ENCODE data around the gene CFAP58.

The CFAP58 gene

GRCh38 chr10:104322416-104322782 lies 31.2 kb upstream of the CFAP58 start:
- TF ChIP-seq, protein P1, sequence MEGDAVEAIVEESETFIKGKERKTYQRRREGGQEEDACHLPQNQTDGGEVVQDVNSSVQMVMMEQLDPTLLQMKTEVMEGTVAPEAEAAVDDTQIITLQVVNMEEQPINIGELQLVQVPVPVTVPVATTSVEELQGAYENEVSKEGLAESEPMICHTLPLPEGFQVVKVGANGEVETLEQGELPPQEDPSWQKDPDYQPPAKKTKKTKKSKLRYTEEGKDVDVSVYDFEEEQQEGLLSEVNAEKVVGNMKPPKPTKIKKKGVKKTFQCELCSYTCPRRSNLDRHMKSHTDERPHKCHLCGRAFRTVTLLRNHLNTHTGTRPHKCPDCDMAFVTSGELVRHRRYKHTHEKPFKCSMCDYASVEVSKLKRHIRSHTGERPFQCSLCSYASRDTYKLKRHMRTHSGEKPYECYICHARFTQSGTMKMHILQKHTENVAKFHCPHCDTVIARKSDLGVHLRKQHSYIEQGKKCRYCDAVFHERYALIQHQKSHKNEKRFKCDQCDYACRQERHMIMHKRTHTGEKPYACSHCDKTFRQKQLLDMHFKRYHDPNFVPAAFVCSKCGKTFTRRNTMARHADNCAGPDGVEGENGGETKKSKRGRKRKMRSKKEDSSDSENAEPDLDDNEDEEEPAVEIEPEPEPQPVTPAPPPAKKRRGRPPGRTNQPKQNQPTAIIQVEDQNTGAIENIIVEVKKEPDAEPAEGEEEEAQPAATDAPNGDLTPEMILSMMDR (IDR thresholded peaks at IDR 0.05; ENCODE audit: control extremely low read depth, extremely low read depth, low read depth, missing control alignments) = no peak
- DNase-seq (ENCODE audit: extremely low spot score) = no peak
- ChIA-PET CTCF (interaction anchor here (1.4 to 7.0 kb wide), 3 partner anchors 16 to 48 kb away, joined by 6 to 38 read pairs (median 33); no protein-coding TSS in a partner anchor), POLR2A (interaction anchor here (0.6 kb wide), 1 partner anchor 43 kb away, joined by 6 read pairs; no protein-coding TSS in a partner anchor)

GRCh38 chr10:104323085-104323484 lies 30.5 kb upstream of the CFAP58 start:
- TF ChIP-seq, protein P1 (IDR thresholded peaks at IDR 0.05; ENCODE audit: control extremely low read depth, extremely low read depth, low read depth, missing control alignments) = no peak
- DNase-seq (ENCODE audit: extremely low spot score) = no peak
- CTCF ChIA-PET = interaction anchor here (4.2 to 7.0 kb wide), 2 partner anchors 16 to 31 kb away, joined by 33 to 38 read pairs; no protein-coding TSS in a partner anchor
- POLR2A ChIA-PET = no interaction called here

DNA sequence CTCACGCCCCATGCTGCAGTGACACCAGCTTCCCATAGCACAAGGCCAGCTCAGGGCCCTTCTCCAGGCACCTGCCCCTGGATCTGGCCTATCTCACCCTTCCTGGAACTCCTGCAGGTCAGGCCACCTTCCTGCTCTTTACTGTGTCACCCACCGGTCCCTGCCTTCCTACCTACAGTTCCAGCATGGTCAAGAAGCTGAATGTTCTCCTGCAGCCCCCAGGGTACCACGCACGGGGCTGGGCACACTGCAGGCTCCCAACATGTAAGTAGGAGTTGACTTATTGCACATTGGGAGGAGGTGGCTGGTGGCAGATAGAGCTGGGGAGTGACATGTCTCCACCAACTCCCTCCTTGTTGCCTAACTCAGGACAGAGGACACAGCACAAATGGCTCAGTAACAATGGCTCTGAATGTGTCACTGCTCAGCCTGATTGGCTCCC lies 29.9 kb upstream of the CFAP58 start:
- CTCF ChIA-PET = interaction anchor here (1.7 to 7.0 kb wide), 3 partner anchors 17 to 32 kb away, joined by 4 to 38 read pairs (median 33); partner anchors contain the start of gene CFAP58
- no peak for DNase-seq (ENCODE audit: extremely low spot score)
- TF ChIP-seq, protein P1 (IDR thresholded peaks at IDR 0.05; ENCODE audit: control extremely low read depth, extremely low read depth, low read depth, missing control alignments) = no peak
- POLR2A ChIA-PET = no interaction called here

GRCh38 chr10:104324221-104324686 lies 29.4 kb upstream of the CFAP58 start:
- TF ChIP-seq, protein P1 (IDR thresholded peaks at IDR 0.05; ENCODE audit: control extremely low read depth, extremely low read depth, low read depth, missing control alignments) = no peak
- ChIA-PET CTCF (interaction anchor here (1.0 to 7.0 kb wide), 5 partner anchors 12 to 32 kb away, joined by 3 to 38 read pairs (median 4); partner anchors contain the start of genes CFAP58 and ITPRIP), POLR2A (no interaction called here)
- no peak for DNase-seq (ENCODE audit: extremely low spot score)

DNA sequence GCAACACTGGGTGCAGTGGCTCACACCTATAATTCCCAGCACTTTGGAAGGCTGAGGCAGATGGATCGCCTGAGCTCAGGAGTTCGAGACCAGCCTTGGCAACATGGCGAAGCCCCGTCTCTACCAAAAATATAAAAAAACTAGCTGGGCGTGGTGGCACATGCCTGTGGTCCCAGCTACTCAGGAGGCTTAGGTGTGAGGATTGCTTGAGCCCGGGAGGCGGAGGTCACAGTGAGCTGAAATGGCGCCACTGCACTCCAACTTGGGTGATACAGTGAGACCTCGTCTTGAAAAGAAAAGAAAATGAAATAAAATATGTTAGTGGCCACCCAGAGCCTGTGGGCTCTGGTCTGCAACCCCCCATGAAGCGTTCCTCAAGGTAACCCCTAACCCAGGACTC lies 28.7 kb upstream of the CFAP58 start:
- POLR2A ChIA-PET = no interaction called here
- CTCF ChIA-PET = interaction anchor here (1.0 to 7.0 kb wide), 5 partner anchors 13 to 33 kb away, joined by 3 to 38 read pairs (median 4); partner anchors contain the start of genes CFAP58 and ITPRIP
- TF ChIP-seq, protein P1 (IDR thresholded peaks at IDR 0.05; ENCODE audit: control extremely low read depth, extremely low read depth, low read depth, missing control alignments) = no peak
- DNase-seq (ENCODE audit: extremely low spot score) = no peak

DNA sequence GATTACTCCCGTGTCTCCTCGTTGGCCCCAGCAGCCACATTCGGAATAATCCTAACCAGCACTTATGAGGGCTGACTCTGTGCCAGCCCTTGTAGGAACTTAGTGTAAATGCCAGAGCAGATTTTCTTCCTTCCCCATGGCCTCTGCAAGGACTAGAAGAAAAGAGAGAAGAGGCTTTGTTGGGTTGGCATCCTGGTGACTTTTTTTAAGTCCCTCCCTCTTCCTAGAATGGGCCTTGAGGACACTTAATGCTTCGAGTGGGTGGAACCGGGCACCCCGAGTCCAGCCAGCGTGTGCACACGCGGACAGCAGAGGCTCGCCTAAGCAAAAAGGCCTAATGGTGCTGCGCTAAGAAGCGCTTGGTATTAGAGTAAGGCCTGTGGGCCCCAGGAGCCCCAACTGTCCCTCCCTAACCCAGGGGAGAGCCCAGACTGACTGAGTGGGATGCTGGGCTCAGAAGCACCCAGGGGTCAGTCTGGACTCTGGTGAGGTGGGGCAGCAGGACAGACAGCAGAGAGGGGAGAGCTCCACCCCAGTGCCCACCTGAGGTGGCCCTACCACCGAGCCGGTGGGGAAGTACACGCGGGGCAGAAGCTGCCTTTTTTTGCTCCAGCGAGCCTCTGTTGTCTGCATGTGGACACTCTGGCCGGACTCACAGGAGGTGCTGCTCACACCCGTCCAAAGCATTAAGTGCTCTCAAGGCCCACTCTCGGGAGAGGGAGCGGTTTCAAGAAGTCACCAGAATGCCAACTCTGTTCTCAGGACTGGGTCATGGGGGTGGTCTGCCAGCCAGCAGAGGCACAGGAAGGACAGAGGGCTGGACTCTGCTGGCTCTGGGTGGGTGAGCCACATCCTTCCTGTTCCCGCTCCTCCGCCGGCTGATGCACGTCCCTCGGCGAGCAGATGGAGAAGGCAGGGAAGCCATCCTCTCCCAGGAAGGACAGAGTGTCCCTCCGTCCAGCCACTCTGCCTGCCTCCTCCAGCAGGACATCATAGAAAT lies 27.9 kb upstream of the CFAP58 start:
- ChIA-PET CTCF (interaction anchor here (1.0 to 7.0 kb wide), 6 partner anchors 12 to 34 kb away, joined by 3 to 38 read pairs (median 5); partner anchors contain the start of genes CFAP58 and ITPRIP), POLR2A (no interaction called here)
- DNase-seq (ENCODE audit: extremely low spot score) = no peak
- TF ChIP-seq, protein P1 (IDR thresholded peaks at IDR 0.05; ENCODE audit: control extremely low read depth, extremely low read depth, low read depth, missing control alignments) = no peak

All from GM10248 (cell line).